GM21723 (cell line): ENCODE measurements around the gene OTOF.

ENCODE experiments used
- ATAC-seq: cut with Tn5 transposase; IDR thresholded peaks from one replicate; pipeline ENCODE4 v1.9.1; 2021; ENCODE audit warnings: mild to moderate bottlenecking, moderate library complexity; ENCODE audit not compliant: unreplicated experiment

OTOF gene

GRCh38 chr2:26414311-26414710 is 63.6 kb downstream of the OTOF start:
- no peak for ATAC-seq

DNA sequence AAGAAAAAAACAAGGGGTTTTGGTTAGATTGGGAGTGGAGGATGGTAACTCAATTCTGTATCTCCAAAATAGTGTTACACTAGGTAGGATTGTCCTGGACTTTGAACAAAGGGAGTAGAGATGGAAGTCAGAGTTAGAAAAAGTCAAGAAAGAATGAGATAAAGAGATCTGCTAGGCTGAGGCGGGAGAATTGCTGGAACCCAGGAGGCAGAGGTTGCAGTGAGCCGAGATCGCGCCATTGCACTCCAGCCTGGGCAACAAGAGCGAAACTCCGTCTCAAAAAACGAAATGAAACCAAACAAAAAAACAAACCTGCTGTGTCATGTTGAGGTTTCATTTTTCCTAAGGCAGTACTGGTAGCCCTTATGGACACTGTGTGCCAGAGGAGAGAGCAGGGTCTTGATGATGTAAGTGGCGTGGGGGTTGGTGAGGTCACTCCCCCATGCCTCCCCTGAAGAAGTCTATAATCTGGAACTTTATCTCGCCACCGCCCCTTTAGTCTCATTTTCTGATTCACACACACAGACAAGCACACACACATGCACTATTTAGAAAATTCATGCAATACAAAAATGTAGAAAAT is 65.7 kb downstream of the OTOF start:
- ATAC-seq, result peak; percentile 66

DNA sequence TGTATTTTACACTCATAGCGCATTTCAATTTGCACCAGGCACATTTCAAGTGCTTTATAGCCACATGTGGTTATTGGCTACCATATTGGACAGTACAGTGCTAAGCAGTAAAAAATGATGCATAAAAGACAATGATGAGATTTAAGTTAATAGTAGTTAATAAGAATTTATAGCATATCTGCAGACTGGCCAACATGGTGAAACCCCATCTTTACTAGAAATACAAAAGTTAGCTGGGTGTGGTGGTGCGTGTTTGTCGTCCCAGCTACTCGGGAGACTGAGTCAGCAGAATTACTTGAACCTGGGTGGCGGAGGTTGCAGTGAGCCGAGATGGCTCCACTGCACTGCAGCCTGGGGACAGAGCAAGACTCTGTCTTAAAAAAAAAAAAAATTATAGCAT is 66.5 kb downstream of the OTOF start:
- no peak for ATAC-seq

- no peak for ATAC-seq
Measured at GRCh38 chr2:26410764-26411243, 67.1 kb downstream of the OTOF start.

DNA sequence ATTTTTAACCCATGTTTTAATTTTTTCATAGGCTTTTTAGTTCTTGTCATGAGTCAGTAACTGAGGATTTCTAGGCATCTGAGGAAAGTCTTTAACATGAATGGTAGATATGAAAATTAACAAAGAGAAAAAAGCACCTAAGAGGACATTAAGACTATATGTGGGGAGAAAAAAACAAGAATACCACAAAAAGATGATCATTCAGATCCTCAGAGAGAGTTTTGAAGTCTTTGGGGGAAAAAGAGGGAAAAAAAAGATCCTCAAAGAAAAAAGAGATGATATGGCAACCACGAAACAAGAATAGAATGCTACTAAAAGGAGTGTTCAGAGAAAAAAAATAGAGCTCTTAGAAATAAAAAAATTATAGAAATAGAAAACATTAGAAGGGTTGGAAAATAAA is 68.1 kb downstream of the OTOF start:
- ATAC-seq, result no peak

- ATAC-seq, result no peak
Measured at GRCh38 chr2:26407526-26407925, 70.4 kb downstream of the OTOF start.
